ENCODE results near the gene ARID1B.
A peak's percentile ranks its signal among the peaks of the same experiment; 100 is the strongest.

The ARID1B gene

DNA sequence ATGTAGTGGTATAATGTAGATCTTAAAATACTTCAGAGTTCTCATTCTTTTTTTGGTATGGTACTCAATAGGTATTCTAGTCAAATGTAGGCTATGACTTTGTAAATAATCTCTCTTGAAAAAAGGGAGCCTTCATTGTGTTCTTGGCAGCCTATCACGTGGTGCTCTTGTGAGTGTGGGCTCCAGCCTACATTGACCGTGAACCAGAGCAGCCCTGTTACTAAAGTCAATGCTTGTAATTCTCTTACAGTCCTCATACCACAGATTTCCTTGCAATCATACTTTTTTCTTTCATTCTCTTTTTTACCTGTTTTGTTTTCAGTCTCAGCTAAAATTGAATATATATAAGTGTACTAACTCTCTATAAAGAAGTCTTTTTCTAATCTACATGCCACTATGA is 31.1 kb downstream of the ARID1B start:
- H3K4me3 ChIP-seq (replicated peaks; ENCODE audit: low read depth, low read length), result no peak overlapping the region
- TF ChIP-seq, protein P1, sequence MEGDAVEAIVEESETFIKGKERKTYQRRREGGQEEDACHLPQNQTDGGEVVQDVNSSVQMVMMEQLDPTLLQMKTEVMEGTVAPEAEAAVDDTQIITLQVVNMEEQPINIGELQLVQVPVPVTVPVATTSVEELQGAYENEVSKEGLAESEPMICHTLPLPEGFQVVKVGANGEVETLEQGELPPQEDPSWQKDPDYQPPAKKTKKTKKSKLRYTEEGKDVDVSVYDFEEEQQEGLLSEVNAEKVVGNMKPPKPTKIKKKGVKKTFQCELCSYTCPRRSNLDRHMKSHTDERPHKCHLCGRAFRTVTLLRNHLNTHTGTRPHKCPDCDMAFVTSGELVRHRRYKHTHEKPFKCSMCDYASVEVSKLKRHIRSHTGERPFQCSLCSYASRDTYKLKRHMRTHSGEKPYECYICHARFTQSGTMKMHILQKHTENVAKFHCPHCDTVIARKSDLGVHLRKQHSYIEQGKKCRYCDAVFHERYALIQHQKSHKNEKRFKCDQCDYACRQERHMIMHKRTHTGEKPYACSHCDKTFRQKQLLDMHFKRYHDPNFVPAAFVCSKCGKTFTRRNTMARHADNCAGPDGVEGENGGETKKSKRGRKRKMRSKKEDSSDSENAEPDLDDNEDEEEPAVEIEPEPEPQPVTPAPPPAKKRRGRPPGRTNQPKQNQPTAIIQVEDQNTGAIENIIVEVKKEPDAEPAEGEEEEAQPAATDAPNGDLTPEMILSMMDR (IDR thresholded peaks at IDR 0.05; ENCODE audit: low read depth, low read length, missing control alignments), result no peak

DNA sequence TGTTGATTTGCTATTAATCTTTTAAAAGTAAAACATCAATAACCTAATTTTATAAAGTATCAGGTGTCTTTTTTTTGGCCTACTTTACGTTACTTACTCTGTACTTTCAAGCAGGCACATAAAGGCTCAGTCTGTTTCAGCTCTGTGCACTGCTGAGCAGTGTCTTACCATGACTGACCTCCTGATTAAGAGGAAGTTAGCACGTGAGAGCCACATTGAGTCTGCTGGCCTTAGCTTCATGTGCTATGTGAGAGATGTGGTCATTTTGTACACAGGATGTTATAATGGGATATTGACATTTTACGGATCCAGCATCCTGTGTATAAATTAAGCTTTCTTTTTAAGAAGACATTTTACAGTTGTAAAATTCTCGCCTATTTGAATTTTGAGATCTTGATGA is 31.9 kb downstream of the ARID1B start:
- DNase-seq (ENCODE audit: extremely low read depth, low read depth), result peak; percentile 82
- TF ChIP-seq, protein P1 (IDR thresholded peaks at IDR 0.05; ENCODE audit: low read depth, low read length, missing control alignments), result no peak
- H3K4me3 ChIP-seq (replicated peaks; ENCODE audit: low read depth, low read length), result no peak overlapping the region

More for the DNA sequence above, 31.1 kb downstream of the ARID1B start:
- DNase-seq (ENCODE audit: extremely low read depth, low read depth), result peak; percentile 24

DNA sequence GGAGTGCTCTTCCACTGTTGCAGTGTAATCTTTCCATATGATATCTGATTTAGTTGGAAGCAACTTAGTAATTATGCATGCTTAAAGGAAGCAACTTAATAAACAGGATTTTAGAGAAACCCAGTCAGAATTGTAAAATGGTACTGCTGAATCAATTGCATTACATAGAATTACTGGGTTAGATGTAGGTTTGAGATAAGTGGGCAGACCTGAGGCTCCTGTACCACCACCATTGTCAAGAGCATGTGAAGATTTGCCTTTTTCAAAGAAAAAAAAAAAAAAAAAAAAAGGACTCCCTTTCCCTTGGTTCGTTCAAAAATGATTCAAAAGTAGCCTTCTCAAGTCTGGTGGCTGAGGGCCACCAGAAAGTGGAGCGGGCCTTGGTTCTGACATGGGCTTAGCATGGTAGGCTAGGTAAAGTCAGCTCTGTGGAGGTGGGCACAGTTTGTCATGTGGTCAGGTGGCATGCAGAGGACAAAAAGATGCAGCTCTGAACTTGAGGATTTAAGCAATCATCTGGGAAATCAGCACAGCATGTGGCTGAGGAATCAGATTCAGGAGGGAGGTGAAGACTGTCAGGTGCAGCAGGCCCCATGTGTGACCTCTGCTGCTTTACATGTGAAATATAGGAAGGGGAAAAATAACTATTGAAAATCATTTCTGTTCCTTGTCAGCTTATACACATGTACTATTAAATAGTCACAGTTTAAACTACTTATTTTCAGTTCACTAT is 32.4 kb downstream of the ARID1B start:
- H3K4me3 ChIP-seq (replicated peaks; ENCODE audit: low read depth, low read length), result no peak overlapping the region
- TF ChIP-seq, protein P1 (IDR thresholded peaks at IDR 0.05; ENCODE audit: low read depth, low read length, missing control alignments), result no peak
- no peak for DNase-seq (ENCODE audit: extremely low read depth, low read depth)

DNA sequence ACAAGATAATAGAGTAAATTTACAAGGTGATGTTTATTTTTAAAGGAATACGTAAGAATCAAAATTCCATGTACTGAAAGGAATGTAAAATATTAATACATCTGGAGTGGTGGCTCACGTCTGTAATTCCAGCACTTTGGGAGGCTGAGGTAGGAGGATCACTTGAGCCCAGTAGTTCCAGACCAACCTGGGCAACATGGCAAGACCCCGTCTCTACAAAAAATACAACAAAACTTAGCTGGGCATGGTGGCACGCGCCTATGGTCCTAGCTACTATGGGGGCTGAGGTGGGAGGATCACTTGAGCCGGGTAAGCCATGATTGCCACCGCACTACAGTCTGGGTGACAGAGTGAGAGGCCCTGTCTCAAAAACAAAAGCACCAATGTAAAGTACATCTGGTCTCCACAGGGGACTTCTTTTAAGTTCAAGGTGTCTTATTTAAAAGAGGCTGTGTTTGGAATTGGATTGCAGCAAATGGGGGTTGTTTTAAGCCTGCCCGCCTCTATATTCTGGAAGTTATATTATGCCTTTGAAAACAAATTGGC is 36.9 kb downstream of the ARID1B start:
- no peak overlapping the region for H3K4me3 ChIP-seq (replicated peaks; ENCODE audit: low read depth, low read length)
- TF ChIP-seq, protein P1 (IDR thresholded peaks at IDR 0.05; ENCODE audit: low read depth, low read length, missing control alignments), result no peak
- DNase-seq (ENCODE audit: extremely low read depth, low read depth), result no peak

DNA sequence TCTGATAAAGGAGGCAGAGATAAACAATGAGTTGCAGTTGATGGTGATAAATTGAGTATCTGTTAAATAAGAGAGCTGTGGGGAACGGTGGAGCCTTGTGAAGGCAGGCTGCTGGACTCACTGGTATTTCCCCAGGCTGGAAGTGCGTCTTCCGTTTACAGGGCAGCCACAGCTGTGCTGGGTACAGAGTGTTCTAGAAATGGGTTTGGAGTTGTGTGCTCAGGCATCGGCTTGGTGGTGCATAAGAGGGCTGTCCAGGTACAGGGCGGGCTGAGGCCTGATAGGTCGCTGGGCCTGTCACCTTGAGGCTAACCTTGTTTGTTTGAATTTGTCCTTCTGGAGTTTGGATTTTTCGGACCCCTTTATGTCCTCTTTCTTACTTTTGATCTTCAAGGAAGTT is 39.3 kb downstream of the ARID1B start:
- no peak for DNase-seq (ENCODE audit: extremely low read depth, low read depth)
- H3K4me3 ChIP-seq (replicated peaks; ENCODE audit: low read depth, low read length), result no peak overlapping the region
- TF ChIP-seq, protein P1 (IDR thresholded peaks at IDR 0.05; ENCODE audit: low read depth, low read length, missing control alignments), result no peak

DNA sequence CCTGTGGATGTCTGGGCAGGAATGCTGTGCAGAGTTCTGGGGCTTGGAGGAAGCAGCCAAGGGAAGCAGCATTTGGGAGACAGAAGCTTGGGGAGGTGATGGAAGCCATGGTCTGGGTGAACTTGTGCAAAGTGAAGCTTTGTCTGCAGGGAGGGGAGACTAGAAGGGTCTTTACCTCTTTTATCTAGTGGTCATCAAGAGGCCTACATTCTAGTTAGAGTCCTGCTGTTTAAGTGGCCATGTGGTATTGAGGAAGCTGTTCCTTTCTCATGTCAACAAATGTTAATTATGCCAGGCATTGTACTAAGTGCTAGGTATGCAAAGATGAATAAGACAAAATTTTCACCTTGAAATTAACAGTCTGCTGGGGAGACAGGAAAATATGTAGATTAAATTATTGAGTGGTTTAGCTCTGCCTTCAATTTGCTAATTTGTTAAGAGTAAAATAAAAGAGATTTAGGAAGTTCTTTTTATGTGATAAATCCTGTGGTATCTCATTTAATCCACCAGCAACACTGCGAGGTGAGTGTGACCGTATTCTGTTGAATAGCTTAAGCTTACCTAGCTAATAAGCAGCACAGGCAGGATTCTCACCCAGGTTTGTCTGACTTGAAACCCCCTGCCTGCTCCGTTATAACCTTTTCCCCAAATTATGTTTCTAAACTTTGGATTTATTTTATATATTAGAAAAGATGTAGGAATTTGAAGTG is 43.1 kb downstream of the ARID1B start:
- no peak overlapping the region for H3K4me3 ChIP-seq (replicated peaks; ENCODE audit: low read depth, low read length)
- no peak for DNase-seq (ENCODE audit: extremely low read depth, low read depth)
- TF ChIP-seq, protein P1 (IDR thresholded peaks at IDR 0.05; ENCODE audit: low read depth, low read length, missing control alignments), result no peak
